Breast epithelium (tissue), 3 donors: Measurements from ENCODE around the gene PXDN.

Experiments used
- POLR2A ChIP-seq: fragments of 450-650 bp; IDR thresholded peaks from one replicate; pipeline ENCODE4 v1.6.1; 2016; ENCODE audit warnings: antibody characterized with exemption, mild to moderate bottlenecking, moderate library complexity
- POLR2AphosphoS5 ChIP-seq, 3 donors: sonication (generic); formaldehyde crosslinking; IDR thresholded peaks; one replicate each; pipeline ENCODE4 v1.6.1; 2017; ENCODE audit warnings: antibody characterized with exemption in 3 of 3

- TF ChIP-seq POLR2AphosphoS5 (IDR thresholded peaks at IDR 0.05), result no peak
- no peak for TF ChIP-seq POLR2A
Observed at GRCh38 chr2:1747065-1747941, 3.0 kb upstream of the PXDN start.
